T-cell (primary cell): ENCODE measurements around the gene METTL17. TPM values are rescaled to one million over a fixed set of nuclear protein-coding genes. Genes with fewer than 3 reads are reported as not detected.

Experiments
- ATAC-seq, 4 experiments: fragments of 200-7000 bp in 3 of 4; fragments of 150-1000 bp in 1 of 4; cut with Tn5 transposase; replicated peaks in 1 of 4; 1 replicate in 3 of 4; 2 replicates in 1 of 4; pipeline ENCODE4 v1.10.0; 2021; ENCODE audit warnings: moderate library complexity in 3 of 4, mild to moderate bottlenecking in 2 of 4, moderate number of reproducible peaks in 1 of 4
- CTCF ChIA-PET, 2 donors: fragments of 300-600 bp; sonication (Branson Sonifier 250); formaldehyde crosslinking; loops; one replicate each; lab custom pipeline; 2022; ENCODE audit warnings: antibody characterized with exemption in 2 of 2; lab: Charles Lee
- POLR2A ChIA-PET, 2 donors: fragments of 300-600 bp; sonication (Branson Sonifier 250); formaldehyde crosslinking; loops; one replicate each; lab custom pipeline; 2022; ENCODE audit warnings: antibody characterized with exemption in 2 of 2; lab: Charles Lee
- DNase-seq, 35 experiments: peaks; one replicate each; pipeline versions ENCODE4 v3.0.0 to v3.0.0-alpha.2; 2013 to 2023
- H3K27ac ChIP-seq: one replicate; pipeline ENCODE4 v1.5.1; 2013; ENCODE audit warnings: low read length
- H3K27me3 ChIP-seq, 2 experiments: replicated peaks in 1 of 2; 1 replicate in 1 of 2; 2 replicates in 1 of 2; pipeline versions ENCODE4 v1.6.1 to v1.7.0; 2013; ENCODE audit warnings: low read length in 1 of 2, mixed read lengths in 1 of 2; ENCODE audit not compliant: control insufficient read depth in 2 of 2, insufficient read depth in 2 of 2; ENCODE audit errors: extremely low read depth in 1 of 2
- H3K36me3 ChIP-seq, 2 donors: 1 replicate in 1 of 2; 2 replicates in 1 of 2; pipeline versions ENCODE4 v1.6.1 to v1.7.0; 2013; ENCODE audit warnings: low read length in 1 of 2; ENCODE audit not compliant: control insufficient read depth in 2 of 2, insufficient read depth in 1 of 2; ENCODE audit errors: extremely low read depth in 1 of 2
- H3K4me1 ChIP-seq, 2 experiments: 1 replicate in 1 of 2; 2 replicates in 1 of 2; pipeline versions ENCODE4 v1.6.1 to v1.7.0; 2013; ENCODE audit warnings: low read length in 2 of 2, mixed read lengths in 1 of 2; ENCODE audit not compliant: insufficient read depth in 2 of 2, control insufficient read depth in 1 of 2; ENCODE audit errors: extremely low read depth in 1 of 2
- H3K4me3 ChIP-seq, 2 donors: 1 replicate in 1 of 2; 2 replicates in 1 of 2; pipeline versions ENCODE4 v1.5.1 to v1.7.0; 2013; ENCODE audit warnings: mild to moderate bottlenecking in 2 of 2, low read length in 1 of 2, moderate library complexity in 1 of 2; ENCODE audit not compliant: control insufficient read depth in 1 of 2; ENCODE audit errors: extremely low read depth in 1 of 2
- H3K9me3 ChIP-seq: 2 replicates; pipeline ENCODE4 v1.7.0; 2013
- H3K27ac Mint-ChIP-seq, 2 donors: one replicate each; pipeline ENCODE4 v1.8.0; 2020 to 2021; ENCODE audit warnings: mild to moderate bottlenecking in 2 of 2, mixed read lengths in 2 of 2
- H3K27me3 Mint-ChIP-seq, 2 donors: one replicate each; pipeline ENCODE4 v1.8.0; 2021 to 2022; ENCODE audit warnings: mixed read lengths in 2 of 2
- H3K36me3 Mint-ChIP-seq: one replicate; pipeline ENCODE4 v1.8.0; 2021; ENCODE audit warnings: mixed read lengths
- H3K4me1 Mint-ChIP-seq, 3 donors: one replicate each; pipeline ENCODE4 v1.8.0; 2020 to 2022; ENCODE audit warnings: mixed read lengths in 3 of 3, mild to moderate bottlenecking in 1 of 3
- H3K4me3 Mint-ChIP-seq, 3 donors: one replicate each; pipeline ENCODE4 v1.8.0; 2020 to 2022; ENCODE audit warnings: mild to moderate bottlenecking in 3 of 3, mixed read lengths in 3 of 3, moderate library complexity in 3 of 3
- H3K9me3 Mint-ChIP-seq, 3 donors: one replicate each; pipeline ENCODE4 v1.8.0; 2020 to 2022; ENCODE audit warnings: mixed read lengths in 3 of 3
- WGBS: methylation state at CpG from one replicate; pipeline ENCODE4 v1.1.5; 2013; ENCODE audit warnings: missing lambda C conversion rate; ENCODE audit not compliant: insufficient coverage; 5-methylcytosine and 5-hydroxymethylcytosine counted together
- total RNA-seq, 35 experiments: library from RNA in 6 of 35; stranded (reverse) in 6 of 35; fragments of 120-200 nt in 1 of 35; gene quantifications; one replicate each; pipeline versions ENCODE4 v1.2.1 to v1.2.4 and lab custom pipeline; 2013 to 2026

The METTL17 gene
- total RNA-seq, 5 donors from 2014 or later (not counting 1 experiment from before 2014, with no cell fraction given), result 80.4 to 112 (median 99.0) TPM

DNA sequence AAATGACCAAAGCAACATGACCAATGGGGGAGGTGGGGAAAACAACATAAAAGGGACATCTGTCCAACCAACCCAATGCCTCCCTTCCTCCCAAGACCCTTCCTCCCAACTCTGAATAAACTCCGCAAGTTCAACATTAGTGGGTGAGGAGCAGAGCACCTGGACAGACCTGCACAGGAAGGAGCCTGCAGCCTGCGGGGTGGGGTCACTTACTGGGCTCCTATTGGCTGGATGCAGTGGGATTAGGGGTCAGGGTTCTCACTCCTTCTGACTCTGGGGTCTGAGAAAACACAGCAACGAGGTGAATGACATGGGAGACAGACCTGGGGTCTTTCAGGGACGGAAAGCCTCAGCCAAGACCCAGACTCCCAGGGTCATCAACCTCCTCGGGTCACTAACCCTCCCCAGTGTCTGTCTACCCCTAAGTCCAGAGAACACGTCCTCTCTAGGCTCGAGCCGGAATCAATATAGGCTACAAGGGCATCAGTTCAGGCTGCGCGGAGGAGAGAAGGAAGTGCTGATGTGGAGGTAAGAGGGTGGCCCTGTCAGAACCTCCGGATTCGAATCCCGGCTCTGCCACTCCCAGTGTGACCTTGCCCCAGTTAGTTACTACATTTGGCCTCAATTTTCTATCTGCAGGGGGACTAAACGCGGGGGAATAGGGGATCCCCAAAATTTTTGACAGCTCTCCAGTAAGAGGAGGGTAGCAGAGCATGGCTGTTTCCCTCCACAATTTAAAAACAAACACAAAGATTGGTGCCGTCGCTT, 34.2 kb downstream of the METTL17 start:
- DNase-seq (peak in 8 of 35 experiments; percentile 4 to 36 (median 18)), ATAC-seq (peak in 3 of 4 experiments; percentile 11 to 26 (median 18))
- 43% methylated on average over 3 of the region's 17 CpGs for WGBS
- Histone ChIP-seq H3K4me3 (peak overlapping the region; percentile 61 to 77), H3K27ac (no peak overlapping the region), H3K4me1 (peaks cover 4 to 29% of the 10 kb centered on the region in 2 experiments), H3K36me3 (peaks cover 0 to 6% of the 10 kb centered on the region in 2 donors), H3K27me3 (peaks cover 3 to 12% of the 10 kb centered on the region in 2 experiments), H3K9me3 (no peaks in the 10 kb centered on the region)
- H3K36me3 Mint-ChIP-seq, result peaks cover 18% of the 10 kb centered on the region
- peak overlapping the region; percentile 48 to 86 for H3K27ac Mint-ChIP-seq
- POLR2A ChIA-PET, result no interaction called here
- peaks cover 0 to 2% of the 10 kb centered on the region in 2 donors for H3K27me3 Mint-ChIP-seq
- H3K9me3 Mint-ChIP-seq, result no peaks in the 10 kb centered on the region
- peak overlapping the region; percentile 87 to 91 (median 89) for H3K4me3 Mint-ChIP-seq
- H3K4me1 Mint-ChIP-seq, result peaks cover 18 to 25% (median 18%) of the 10 kb centered on the region in 3 donors
- CTCF ChIA-PET, result interaction anchor here (0.5 to 1.0 kb wide), 3 partner anchors 9 to 85 kb away, joined by 3 to 4 read pairs (median 3); no protein-coding TSS in a partner anchor

DNA sequence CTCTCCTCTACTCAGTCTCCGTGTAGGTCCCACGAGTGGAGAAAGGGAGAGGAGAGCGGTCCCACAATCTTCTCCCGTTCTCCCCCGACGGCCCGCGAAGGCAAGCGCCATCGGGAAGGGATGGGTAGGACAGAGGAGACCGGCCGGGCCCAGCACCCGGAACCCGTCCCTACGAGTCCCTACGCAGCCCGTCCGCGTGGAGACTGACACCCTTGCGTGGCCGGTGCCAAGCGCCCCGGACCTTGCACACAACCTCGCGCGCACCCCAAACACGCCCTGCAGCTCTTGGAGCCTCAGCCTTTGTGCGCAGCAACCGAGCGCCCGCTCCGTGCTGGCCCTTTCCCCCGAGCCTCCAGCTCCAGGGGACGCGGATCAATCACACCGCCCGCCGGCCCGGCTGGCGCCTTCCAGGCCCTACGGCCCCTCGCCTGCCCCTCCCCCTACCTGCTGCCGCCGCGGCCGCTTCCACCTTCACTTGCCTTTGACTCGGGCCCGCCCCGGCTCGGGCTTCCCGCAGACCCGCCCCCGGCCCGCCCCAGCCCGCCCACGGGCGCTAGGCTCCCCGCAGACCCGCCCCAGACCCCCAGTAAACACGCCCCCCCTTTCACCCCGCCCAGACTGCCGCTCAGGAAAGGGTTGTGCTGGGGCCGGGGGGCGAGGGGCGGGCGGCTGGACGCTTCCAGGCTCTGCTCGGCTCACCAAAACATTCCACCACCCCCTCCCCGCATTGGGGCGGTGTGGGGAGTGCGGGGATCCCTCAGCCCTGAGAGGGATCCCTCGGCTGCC, 35.0 kb downstream of the METTL17 start, which contains the start of gene NDRG2:
NDRG2 (minus strand) TSS at position 477 of the 786 bp plus-strand sequence. CDS start 1,746 bp downstream, outside the sequence.
- Mint-ChIP-seq H3K4me3 (peak within 1 kb of the TSS; percentile 87 to 91 (median 89)), H3K36me3 (peaks cover 11% of the 10 kb centered on the region), H3K4me1 (peaks cover 18 to 25% (median 18%) of the 10 kb centered on the region in 3 donors), H3K27me3 (peaks cover 0 to 2% of the 10 kb centered on the region in 2 donors), H3K27ac (peak within 1 kb of the TSS; percentile 48 to 86), H3K9me3 (no peaks in the 10 kb centered on the region)
- ATAC-seq (peak; percentile 91 to 94 (median 93)), DNase-seq (peak; percentile 54 to 84 (median 73))
- Histone ChIP-seq H3K27ac (peak within 1 kb of the TSS; percentile 35), H3K9me3 (no peaks in the 10 kb centered on the region), H3K4me3 (peak within 1 kb of the TSS; percentile 61 to 77), H3K36me3 (peaks cover 0 to under 1% of the 10 kb centered on the region in 2 donors), H3K4me1 (peaks cover 4 to 29% of the 10 kb centered on the region in 2 experiments), H3K27me3 (peaks cover 3 to 12% of the 10 kb centered on the region in 2 experiments)
- POLR2A ChIA-PET, result interaction anchor here in 1 of 2 donors (0.6 kb wide), 1 partner anchor 21 kb away, joined by 4 read pairs; no protein-coding TSS in a partner anchor
- CTCF ChIA-PET, result interaction anchor here in 1 of 2 donors (0.5 kb wide), 1 partner anchor 84 kb away, joined by 3 read pairs; no protein-coding TSS in a partner anchor
- 1% methylated on average over 38 of the region's 72 CpGs for WGBS

DNA sequence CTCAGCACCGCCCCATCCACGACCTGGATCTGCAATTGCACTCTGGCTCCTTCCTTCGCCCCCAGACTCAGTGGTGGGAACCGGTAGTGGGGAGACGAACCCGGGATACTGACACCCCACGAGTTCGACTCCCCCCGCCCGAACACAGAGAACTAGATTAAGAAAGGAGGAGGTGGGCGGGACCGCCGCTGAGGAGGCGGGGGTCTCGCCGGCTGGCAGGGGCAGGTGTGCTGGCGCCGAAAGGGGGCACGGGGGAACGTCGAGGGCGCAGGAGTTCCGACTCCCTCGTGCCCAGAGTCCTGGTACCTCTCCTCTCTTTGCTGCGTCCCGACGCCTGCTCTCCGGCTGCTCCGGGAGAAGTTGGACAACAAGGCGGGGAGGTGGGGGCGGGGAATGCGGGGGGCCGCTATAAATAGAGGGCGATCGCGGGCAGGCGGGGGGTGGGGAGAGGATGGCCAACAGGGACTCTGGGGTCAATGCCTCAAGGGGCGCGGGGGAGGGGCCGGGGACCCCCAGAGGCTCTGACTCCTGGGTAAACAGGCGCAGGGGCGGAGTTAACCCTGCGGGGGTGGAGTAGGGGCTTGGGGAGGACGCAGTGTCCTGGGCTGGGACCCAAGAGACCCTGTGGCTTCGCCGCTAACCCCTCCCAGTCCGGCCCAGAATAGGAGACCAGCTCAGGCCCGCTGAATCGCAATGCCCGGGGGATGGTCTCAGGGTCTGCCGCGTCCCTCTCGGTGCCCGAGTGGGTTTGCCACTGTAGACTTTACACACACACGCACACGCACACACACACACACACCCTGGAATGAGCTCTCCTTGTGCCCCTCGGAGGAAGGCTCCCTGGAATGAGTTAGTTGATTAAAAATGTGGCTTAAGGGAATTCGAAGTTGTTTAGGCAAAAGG, 35.8 kb downstream of the METTL17 start:
- Histone ChIP-seq H3K4me1 (peaks cover 4 to 29% of the 10 kb centered on the region in 2 experiments), H3K4me3 (peak overlapping the region; percentile 60 to 61), H3K27ac (peak overlapping the region; percentile 35), H3K36me3 (no peaks in the 10 kb centered on the region), H3K9me3 (no peaks in the 10 kb centered on the region), H3K27me3 (peaks cover 3 to 13% of the 10 kb centered on the region in 2 experiments)
- ATAC-seq (no peak), DNase-seq (peak in 4 of 35 experiments; percentile 4 to 18 (median 8))
- 12% methylated on average over 26 of the region's 58 CpGs for WGBS
- Mint-ChIP-seq H3K36me3 (peaks cover 10% of the 10 kb centered on the region), H3K9me3 (no peaks in the 10 kb centered on the region), H3K27me3 (peaks cover 0 to 2% of the 10 kb centered on the region in 2 donors), H3K4me1 (peaks cover 18 to 25% (median 18%) of the 10 kb centered on the region in 3 donors), H3K4me3 (peak overlapping the region; percentile 87 to 91 (median 89)), H3K27ac (peak overlapping the region in 1 of 2 donors; percentile 78)
- ChIA-PET CTCF (interaction anchor here in 1 of 2 donors (0.6 kb wide), 1 partner anchor 63 kb away, joined by 3 read pairs; no protein-coding TSS in a partner anchor), POLR2A (interaction anchor here in 1 of 2 donors (0.7 to 0.9 kb wide), 2 partner anchors 11 to 25 kb away, joined by 3 to 6 read pairs; no protein-coding TSS in a partner anchor)

DNA sequence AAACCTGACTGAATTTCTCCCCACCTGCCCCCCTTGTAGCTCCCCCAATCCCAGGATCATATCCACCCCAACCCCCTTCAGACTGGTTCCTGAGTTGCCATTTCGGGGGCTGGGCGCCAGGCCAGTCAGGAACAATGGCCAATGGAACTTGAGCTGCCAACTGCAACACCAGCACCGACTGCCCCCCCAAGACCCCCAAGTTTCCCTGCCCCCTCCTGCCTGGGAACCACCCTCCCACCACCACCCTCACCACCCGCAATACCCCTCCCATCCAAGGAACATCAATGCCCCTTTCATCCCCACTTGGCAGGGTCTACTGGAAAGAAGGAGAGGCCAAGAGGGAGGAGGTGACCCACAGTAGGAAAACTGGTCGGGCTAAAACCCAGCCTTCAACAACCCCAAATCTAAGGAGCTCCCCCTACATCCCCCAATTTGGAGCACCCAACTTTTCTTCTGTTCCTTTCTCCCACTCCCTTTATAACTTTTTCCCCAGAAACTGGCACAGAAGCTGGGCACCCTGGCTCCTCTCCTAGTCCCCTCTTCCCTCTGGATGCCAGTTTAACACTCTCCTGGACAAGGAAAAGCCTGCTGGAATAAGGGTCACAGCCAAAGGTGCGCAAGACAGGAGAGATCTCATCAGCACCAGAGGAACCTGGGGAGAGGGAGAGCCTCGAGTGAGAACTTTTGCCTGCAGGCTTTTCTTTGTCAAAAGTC, 36.7 kb downstream of the METTL17 start:
- H3K36me3 Mint-ChIP-seq, result peaks cover 5% of the 10 kb centered on the region
- POLR2A ChIA-PET, result interaction anchor here in 1 of 2 donors (0.7 to 0.9 kb wide), 2 partner anchors 12 to 26 kb away, joined by 3 to 6 read pairs; no protein-coding TSS in a partner anchor
- ATAC-seq, result no peak
- no peak overlapping the region for H3K4me3 ChIP-seq
- H3K27me3 ChIP-seq, result peaks cover 3 to 15% of the 10 kb centered on the region in 2 experiments
- peaks cover 18 to 25% (median 18%) of the 10 kb centered on the region in 3 donors for H3K4me1 Mint-ChIP-seq
- no peaks in the 10 kb centered on the region for H3K9me3 ChIP-seq
- no peak overlapping the region for H3K27ac ChIP-seq
- DNase-seq, result no peak
- CTCF ChIA-PET, result no interaction called here
- H3K9me3 Mint-ChIP-seq, result no peaks in the 10 kb centered on the region
- peaks cover 0 to 2% of the 10 kb centered on the region in 2 donors for H3K27me3 Mint-ChIP-seq
- H3K36me3 ChIP-seq, result no peaks in the 10 kb centered on the region
- peaks cover 4 to 29% of the 10 kb centered on the region in 2 experiments for H3K4me1 ChIP-seq
- H3K27ac Mint-ChIP-seq, result peak overlapping the region in 1 of 2 donors; percentile 73
- 89% methylated on average over 4 of the region's 7 CpGs for WGBS
- H3K4me3 Mint-ChIP-seq, result peak overlapping the region; percentile 87 to 91 (median 89)

DNA sequence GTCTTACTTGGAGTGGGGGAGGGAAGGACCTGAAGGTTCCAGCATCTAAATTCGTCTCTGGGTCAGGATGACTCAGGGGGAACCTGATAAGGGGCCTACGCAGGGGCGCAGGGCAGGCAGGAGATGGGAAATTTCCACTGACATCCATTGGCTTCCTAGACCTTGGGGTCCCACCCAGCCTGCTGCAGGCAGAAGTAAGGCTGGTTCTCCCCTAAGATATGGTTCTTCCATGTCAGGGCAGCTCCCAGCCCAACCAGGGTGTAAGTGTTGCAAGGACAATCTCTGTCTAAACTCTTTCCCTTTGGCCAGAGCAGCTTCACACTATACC, 37.2 kb downstream of the METTL17 start:
- no peak for ATAC-seq
- CTCF ChIA-PET, result no interaction called here

More for the DNA sequence above, 37.2 kb downstream of the METTL17 start:
- Mint-ChIP-seq H3K27ac (peak overlapping the region in 1 of 2 donors; percentile 73), H3K4me3 (peak overlapping the region; percentile 21 to 89 (median 45)), H3K27me3 (peaks cover 0 to 2% of the 10 kb centered on the region in 2 donors), H3K4me1 (peaks cover 18 to 25% (median 18%) of the 10 kb centered on the region in 3 donors), H3K36me3 (peaks cover 3% of the 10 kb centered on the region), H3K9me3 (no peaks in the 10 kb centered on the region)
- POLR2A ChIA-PET, result no interaction called here
- H3K4me1 ChIP-seq, result peaks cover 4 to 29% of the 10 kb centered on the region in 2 experiments
- peak in 1 of 35 experiments; percentile 3 for DNase-seq
- WGBS, result 65% methylated on average over 3 of the region's 3 CpGs
- no peak overlapping the region for H3K27ac ChIP-seq
- H3K4me3 ChIP-seq, result no peak overlapping the region
- H3K9me3 ChIP-seq, result no peaks in the 10 kb centered on the region
- peaks cover 3 to 21% of the 10 kb centered on the region in 2 experiments for H3K27me3 ChIP-seq
- H3K36me3 ChIP-seq, result no peaks in the 10 kb centered on the region
